ENCODE data around the gene KCNMA1.

The KCNMA1 gene

GRCh38 chr10:77291596-77292505, 345.8 kb downstream of the KCNMA1 start:
- TF ChIP-seq, protein P1, sequence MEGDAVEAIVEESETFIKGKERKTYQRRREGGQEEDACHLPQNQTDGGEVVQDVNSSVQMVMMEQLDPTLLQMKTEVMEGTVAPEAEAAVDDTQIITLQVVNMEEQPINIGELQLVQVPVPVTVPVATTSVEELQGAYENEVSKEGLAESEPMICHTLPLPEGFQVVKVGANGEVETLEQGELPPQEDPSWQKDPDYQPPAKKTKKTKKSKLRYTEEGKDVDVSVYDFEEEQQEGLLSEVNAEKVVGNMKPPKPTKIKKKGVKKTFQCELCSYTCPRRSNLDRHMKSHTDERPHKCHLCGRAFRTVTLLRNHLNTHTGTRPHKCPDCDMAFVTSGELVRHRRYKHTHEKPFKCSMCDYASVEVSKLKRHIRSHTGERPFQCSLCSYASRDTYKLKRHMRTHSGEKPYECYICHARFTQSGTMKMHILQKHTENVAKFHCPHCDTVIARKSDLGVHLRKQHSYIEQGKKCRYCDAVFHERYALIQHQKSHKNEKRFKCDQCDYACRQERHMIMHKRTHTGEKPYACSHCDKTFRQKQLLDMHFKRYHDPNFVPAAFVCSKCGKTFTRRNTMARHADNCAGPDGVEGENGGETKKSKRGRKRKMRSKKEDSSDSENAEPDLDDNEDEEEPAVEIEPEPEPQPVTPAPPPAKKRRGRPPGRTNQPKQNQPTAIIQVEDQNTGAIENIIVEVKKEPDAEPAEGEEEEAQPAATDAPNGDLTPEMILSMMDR (IDR thresholded peaks at IDR 0.05; ENCODE audit: insufficient read depth, low read length, poor library complexity, severe bottlenecking), result no peak
- TF ChIP-seq EZH2phosphoT487 (conservative IDR thresholded peaks at IDR 0.05; ENCODE audit: low read length), result no peak
- Histone ChIP-seq H4K20me1 (ENCODE audit: low read depth, low read length) (no peaks in the 10 kb centered on the region), H3F3A (ENCODE audit: insufficient read depth) (no peaks in the 10 kb centered on the region), H3K9ac (ENCODE audit: low read length) (no peak overlapping the region), H3K4me2 (ENCODE audit: low read depth, low read length, poor library complexity, severe bottlenecking) (no peak overlapping the region), H3K36me3 (ENCODE audit: low read length) (no peaks in the 10 kb centered on the region), H3K9me3 (ENCODE audit: insufficient read depth, low read length) (no peaks in the 10 kb centered on the region), H3K4me3 (ENCODE audit: insufficient read depth, low read length, poor library complexity, severe bottlenecking) (no peak overlapping the region), H3K9me2 (replicated peaks; ENCODE audit: insufficient read depth, low read length) (no peaks in the 10 kb centered on the region; the same call in 1 of the 2 replicates), H3K27me3 (ENCODE audit: low read length) (no peaks in the 10 kb centered on the region), H3K27ac (ENCODE audit: low read depth, low read length) (no peak overlapping the region), H2AFZ (ENCODE audit: low read depth, low read length, severe bottlenecking) (no peak overlapping the region), H3K79me2 (ENCODE audit: insufficient read depth, low read length) (no peaks in the 10 kb centered on the region)

DNA sequence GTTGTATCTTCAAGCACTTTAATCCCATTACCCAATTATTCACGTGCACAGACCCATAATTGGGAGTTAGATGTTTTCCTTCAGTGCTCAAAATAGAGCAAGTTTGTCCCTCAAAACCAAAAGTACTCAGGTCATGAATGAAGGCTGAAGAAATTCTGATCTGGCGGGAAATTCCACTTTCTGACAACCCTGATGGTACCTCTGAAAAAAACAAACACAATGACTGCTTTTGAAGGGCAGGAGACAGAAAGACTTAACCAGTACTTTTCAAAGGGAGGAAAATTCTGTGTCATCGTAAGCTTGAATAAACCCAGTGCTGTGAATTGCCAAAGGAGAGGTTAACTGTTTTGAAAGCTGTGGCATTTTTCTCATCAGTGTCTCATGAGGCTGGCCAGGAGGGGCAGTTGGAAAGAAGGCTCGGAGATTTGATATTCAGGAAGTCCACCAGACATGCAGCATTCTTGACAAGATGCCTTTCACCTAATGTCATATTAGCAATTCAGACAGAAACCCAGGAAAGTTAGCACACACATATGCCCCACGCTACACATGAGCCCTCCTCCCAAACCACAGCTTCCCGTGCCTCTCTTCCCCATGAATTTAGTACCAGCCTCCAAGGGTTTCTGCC, 347.0 kb downstream of the KCNMA1 start:
- H3K4me2 ChIP-seq (ENCODE audit: low read depth, low read length, poor library complexity, severe bottlenecking), result no peak overlapping the region
- no peaks in the 10 kb centered on the region for H4K20me1 ChIP-seq (ENCODE audit: low read depth, low read length)
- TF ChIP-seq, protein P1 (IDR thresholded peaks at IDR 0.05; ENCODE audit: insufficient read depth, low read length, poor library complexity, severe bottlenecking), result no peak
- no peak for TF ChIP-seq EZH2phosphoT487 (conservative IDR thresholded peaks at IDR 0.05; ENCODE audit: low read length)
- H3K9me2 ChIP-seq (replicated peaks; ENCODE audit: insufficient read depth, low read length), result no peaks in the 10 kb centered on the region; the same call in 1 of the 2 replicates
- no peak overlapping the region for H3K27ac ChIP-seq (ENCODE audit: low read depth, low read length)
- H3K27me3 ChIP-seq (ENCODE audit: low read length), result no peaks in the 10 kb centered on the region
- H3F3A ChIP-seq (ENCODE audit: insufficient read depth), result no peaks in the 10 kb centered on the region
- H3K9ac ChIP-seq (ENCODE audit: low read length), result no peak overlapping the region
- H3K79me2 ChIP-seq (ENCODE audit: insufficient read depth, low read length), result no peaks in the 10 kb centered on the region
- no peaks in the 10 kb centered on the region for H3K9me3 ChIP-seq (ENCODE audit: insufficient read depth, low read length)
- H3K36me3 ChIP-seq (ENCODE audit: low read length), result no peaks in the 10 kb centered on the region
- H3K4me3 ChIP-seq (ENCODE audit: insufficient read depth, low read length, poor library complexity, severe bottlenecking), result no peak overlapping the region
- no peak overlapping the region for H2AFZ ChIP-seq (ENCODE audit: low read depth, low read length, severe bottlenecking)

GRCh38 chr10:77289790-77290189, 347.8 kb downstream of the KCNMA1 start:
- Histone ChIP-seq H3K27ac (ENCODE audit: low read depth, low read length) (no peak overlapping the region), H3K4me2 (ENCODE audit: low read depth, low read length, poor library complexity, severe bottlenecking) (no peak overlapping the region), H3K9me2 (replicated peaks; ENCODE audit: insufficient read depth, low read length) (no peaks in the 10 kb centered on the region; the same call in 1 of the 2 replicates), H2AFZ (ENCODE audit: low read depth, low read length, severe bottlenecking) (no peak overlapping the region), H3F3A (ENCODE audit: insufficient read depth) (no peaks in the 10 kb centered on the region), H3K9ac (ENCODE audit: low read length) (no peak overlapping the region), H3K79me2 (ENCODE audit: insufficient read depth, low read length) (no peaks in the 10 kb centered on the region), H4K20me1 (ENCODE audit: low read depth, low read length) (no peaks in the 10 kb centered on the region), H3K36me3 (ENCODE audit: low read length) (no peaks in the 10 kb centered on the region), H3K27me3 (ENCODE audit: low read length) (no peaks in the 10 kb centered on the region), H3K4me3 (ENCODE audit: insufficient read depth, low read length, poor library complexity, severe bottlenecking) (no peak overlapping the region), H3K9me3 (ENCODE audit: insufficient read depth, low read length) (no peaks in the 10 kb centered on the region)
- TF ChIP-seq EZH2phosphoT487 (conservative IDR thresholded peaks at IDR 0.05; ENCODE audit: low read length), result no peak
- TF ChIP-seq, protein P1 (IDR thresholded peaks at IDR 0.05; ENCODE audit: insufficient read depth, low read length, poor library complexity, severe bottlenecking), result no peak

Measured in SU-DHL-6 (cell line).